IMR-90 (cell line): ENCODE results near the gene NPAS2. TPM values are rescaled to one million over a fixed set of nuclear protein-coding genes. Genes with fewer than 3 reads are reported as not detected.

Experiments
- ATAC-seq: fragments of 200-7000 bp; cut with Tn5 transposase; 2 replicates; pipeline ENCODE4 v1.9.1; 2020; ENCODE audit warnings: low read depth, mild to moderate bottlenecking, moderate library complexity
- BruUV-seq: library from RNA; stranded (reverse); fragments of 400-500 nt; replicated peaks from 2 replicates; lab custom pipeline; 2021; lab: Mats Ljungman, UMichigan
- CTCF ChIA-PET: fragments of 300-600 bp; formaldehyde crosslinking; extraction: SDS; loops from one replicate; lab custom pipeline; 2021; ENCODE audit warnings: antibody characterized with exemption; lab: Yijun Ruan, JAX
- POLR2A ChIA-PET: fragments of 300-600 bp; sonication (Branson Sonifier 250); formaldehyde crosslinking; loops from one replicate; lab custom pipeline; 2022; ENCODE audit warnings: antibody characterized with exemption; ENCODE audit not compliant: unreplicated experiment; lab: Charles Lee
- DNase-seq: peaks from one replicate; pipeline ENCODE4 v3.0.0; 2013
- H2AFZ ChIP-seq: replicated peaks from 2 replicates; pipeline ENCODE3; 2013; ENCODE audit warnings: low read length, mild to moderate bottlenecking; ENCODE audit not compliant: poor library complexity
- H2AK5ac ChIP-seq: 2 replicates; pipeline ENCODE4 v1.6.1; 2013; ENCODE audit warnings: low read depth, low read length, inconsistent platforms
- H2AK9ac ChIP-seq: replicated peaks from 2 replicates; pipeline ENCODE3; 2013; ENCODE audit warnings: mild to moderate bottlenecking, low read depth, low read length, moderate library complexity; ENCODE audit not compliant: poor library complexity
- H2BK120ac ChIP-seq: 2 replicates; pipeline ENCODE4 v1.6.1; 2013; ENCODE audit warnings: low read depth, low read length, inconsistent platforms
- H2BK15ac ChIP-seq: 3 replicates; pipeline ENCODE4 v1.6.1; 2013; ENCODE audit warnings: low read depth, low read length, inconsistent platforms
- H2BK20ac ChIP-seq: 2 replicates; pipeline ENCODE4 v1.6.1; 2013; ENCODE audit warnings: low read depth, mild to moderate bottlenecking, inconsistent platforms, low read length, moderate library complexity
- H2BK5ac ChIP-seq: 2 replicates; pipeline ENCODE4 v1.6.1; 2013; ENCODE audit warnings: mild to moderate bottlenecking, low read depth, low read length, inconsistent platforms; ENCODE audit not compliant: poor library complexity, severe bottlenecking
- H3K14ac ChIP-seq: replicated peaks from 2 replicates; pipeline ENCODE4 v1.6.1; 2013; ENCODE audit warnings: low read depth, low read length, inconsistent platforms
- H3K18ac ChIP-seq: 2 replicates; pipeline ENCODE4 v1.6.1; 2013; ENCODE audit warnings: low read depth, low read length, control low read depth
- H3K23ac ChIP-seq: 2 replicates; pipeline ENCODE4 v1.6.1; 2013; ENCODE audit warnings: low read depth, low read length, inconsistent platforms
- H3K27ac ChIP-seq: 2 replicates; pipeline ENCODE4 v1.5.1; 2013; ENCODE audit warnings: mild to moderate bottlenecking, control low read depth, low read length; ENCODE audit not compliant: insufficient read depth
- H3K27me3 ChIP-seq: 2 replicates; pipeline ENCODE4 v1.6.1; 2013; ENCODE audit warnings: low read length; ENCODE audit not compliant: control insufficient read depth, insufficient read depth
- H3K36me3 ChIP-seq: 2 replicates; pipeline ENCODE4 v1.6.1; 2013; ENCODE audit warnings: low read length, mixed read lengths; ENCODE audit not compliant: control insufficient read depth, insufficient read depth
- H3K4ac ChIP-seq: 2 replicates; pipeline ENCODE4 v1.6.1; 2013; ENCODE audit warnings: low read depth, low read length, inconsistent platforms
- H3K4me1 ChIP-seq: 2 replicates; pipeline ENCODE4 v1.6.1; 2013; ENCODE audit warnings: low read length, mixed read lengths; ENCODE audit not compliant: control insufficient read depth, insufficient read depth
- H3K4me2 ChIP-seq: 2 replicates; pipeline ENCODE4 v1.6.1; 2013; ENCODE audit warnings: low read depth, mild to moderate bottlenecking, control low read depth, low read length, moderate library complexity
- H3K4me3 ChIP-seq: 2 replicates; pipeline ENCODE4 v1.5.1; 2013; ENCODE audit warnings: low read depth, mild to moderate bottlenecking, control low read depth, low read length, moderate library complexity; ENCODE audit not compliant: insufficient read depth
- H3K56ac ChIP-seq: 2 replicates; pipeline ENCODE4 v1.6.1; 2013; ENCODE audit warnings: low read length, inconsistent platforms; ENCODE audit not compliant: insufficient read depth; ENCODE audit errors: extremely low read depth
- H3K79me1 ChIP-seq, 2 experiments: 2 replicates each; pipeline ENCODE4 v1.6.1; 2013; ENCODE audit warnings: low read length in 2 of 2, inconsistent platforms in 1 of 2, low read depth in 1 of 2
- H3K9ac ChIP-seq: 2 replicates; pipeline ENCODE4 v1.6.1; 2013; ENCODE audit warnings: low read depth, low read length, control low read depth
- H3K9me1 ChIP-seq: 2 replicates; pipeline ENCODE4 v1.6.1; 2013; ENCODE audit warnings: low read length, inconsistent platforms; ENCODE audit not compliant: insufficient read depth
- H3K9me3 ChIP-seq: 2 replicates; pipeline ENCODE4 v1.6.1; 2013; ENCODE audit warnings: low read length; ENCODE audit not compliant: control insufficient read depth, insufficient read depth
- H4K20me1 ChIP-seq: 2 replicates; pipeline ENCODE4 v1.6.1; 2013; ENCODE audit warnings: low read length, inconsistent platforms; ENCODE audit not compliant: insufficient read depth
- H4K5ac ChIP-seq: 2 replicates; pipeline ENCODE4 v1.6.1; 2013; ENCODE audit warnings: mild to moderate bottlenecking, low read depth, low read length, control low read depth
- H4K8ac ChIP-seq, 2 experiments: 2 replicates each; pipeline ENCODE4 v1.6.1; 2013; ENCODE audit warnings: low read depth in 2 of 2, low read length in 2 of 2, control low read depth in 1 of 2, inconsistent platforms in 1 of 2
- H4K91ac ChIP-seq: 2 replicates; pipeline ENCODE4 v1.6.1; 2013; ENCODE audit warnings: low read depth, low read length, inconsistent platforms; ENCODE audit not compliant: insufficient read depth
- BHLHE40 ChIP-seq: fragments of 150-350 bp; IDR thresholded peaks from 2 replicates; pipeline ENCODE4 v1.6.1; 2016; ENCODE audit warnings: mild to moderate bottlenecking, low read depth, low read length
- CEBPB ChIP-seq: IDR thresholded peaks from 2 replicates; pipeline ENCODE4 v1.6.1; 2012; ENCODE audit warnings: low read depth, low read length, improper control_type of control experiment
- CHD1 ChIP-seq: IDR thresholded peaks from 2 replicates; pipeline ENCODE4 v1.6.1; 2012; ENCODE audit warnings: low read depth, low read length, improper control_type of control experiment
- FOS ChIP-seq: fragments of 150-350 bp; IDR thresholded peaks from 2 replicates; pipeline ENCODE4 v1.6.1; 2016; ENCODE audit warnings: low read depth, low read length
- MAFK ChIP-seq: IDR thresholded peaks from 2 replicates; pipeline ENCODE4 v1.6.1; 2012; ENCODE audit warnings: low read depth, low read length, improper control_type of control experiment
- MAZ ChIP-seq: IDR thresholded peaks from 2 replicates; pipeline ENCODE4 v1.6.1; 2012; ENCODE audit warnings: low read depth, mild to moderate bottlenecking, low read length, improper control_type of control experiment, moderate library complexity, borderline replicate concordance
- MXI1 ChIP-seq: IDR thresholded peaks from 2 replicates; pipeline ENCODE4 v1.6.1; 2012; ENCODE audit warnings: low read depth, mild to moderate bottlenecking, low read length, moderate library complexity, borderline replicate concordance
- NFE2L2 ChIP-seq: fragments of 150-350 bp; IDR thresholded peaks from 2 replicates; pipeline ENCODE4 v1.6.1; 2016; ENCODE audit warnings: low read depth, mild to moderate bottlenecking, low read length
- RAD21 ChIP-seq: IDR thresholded peaks from 2 replicates; pipeline ENCODE4 v1.6.1; 2012; ENCODE audit warnings: low read length, improper control_type of control experiment
- RCOR1 ChIP-seq: IDR thresholded peaks from 2 replicates; pipeline ENCODE4 v1.6.1; 2012; ENCODE audit warnings: mild to moderate bottlenecking, low read length, improper control_type of control experiment; ENCODE audit not compliant: insufficient replicate concordance
- RFX5 ChIP-seq: IDR thresholded peaks from 2 replicates; pipeline ENCODE4 v1.8.0; 2012; ENCODE audit warnings: low read depth, mild to moderate bottlenecking, low read length, moderate library complexity
- SMC3 ChIP-seq: fragments of 150-350 bp; IDR thresholded peaks from 2 replicates; pipeline ENCODE4 v1.6.1; 2016; ENCODE audit warnings: low read depth, mild to moderate bottlenecking, antibody characterized with exemption, low read length, moderate library complexity
- USF2 ChIP-seq: fragments of 150-350 bp; IDR thresholded peaks from 2 replicates; pipeline ENCODE4 v1.6.1; 2017; ENCODE audit warnings: mild to moderate bottlenecking, antibody characterized with exemption, low read length, low read depth
- WGBS, 2 experiments: methylation state at CpG; one replicate each; pipeline versions ENCODE4 v1.1.5 to v1.1.7; 2013; ENCODE audit warnings: missing lambda C conversion rate in 2 of 2; ENCODE audit not compliant: insufficient read length in 1 of 2; ENCODE audit errors: extremely low coverage in 2 of 2; 5-methylcytosine and 5-hydroxymethylcytosine counted together
- dilution Hi-C: fragments of 300-500 bp; cut with HindIII; formaldehyde crosslinking; loops from one replicate; pipeline ENCODE4 v1.14.3; 2018; ENCODE audit warnings: low sequenced_read_pairs; ENCODE audit not compliant: unreplicated experiment
- in situ Hi-C: fragments of 300-500 bp; cut with MboI; formaldehyde crosslinking; loops from 3 replicates; pipeline ENCODE4 v1.14.3; 2019; ENCODE audit warnings: low sequenced_read_pairs, inconsistent platforms, mixed read lengths
- intact Hi-C: fragments of 100-400 bp; cut with micrococcal nuclease; formaldehyde crosslinking; loops from 2 replicates; pipeline ENCODE4 v1.10.0; 2022
- polyA plus RNA-seq, 3 experiments: library from polyadenylated mRNA; depleted of rRNA; stranded (reverse); fragments of >200 nt; gene quantifications; 2 replicates each; pipeline ENCODE4 v1.2.3, GENCODE V29; 2012; ENCODE audit warnings: low replicate concordance in 1 of 3
- total RNA-seq: library from RNA; depleted of rRNA; stranded (reverse); fragments of >200 nt; gene quantifications from 2 replicates; pipeline ENCODE4 v1.2.3, GENCODE V29; 2012

NPAS2 gene
- total and polyA plus RNA-seq, 2 of the 4 experiments (the other 2 are of a cell fraction), result 5.2 to 14.8 TPM

- POLR2A ChIA-PET, result no interaction called here
- dilution Hi-C loops (no loop called here), in situ Hi-C loops (no loop called here)
Measured at GRCh38 chr2:100977511-100977910, 157.6 kb downstream of the NPAS2 start.

More at GRCh38 chr2:100977511-100977910, 157.6 kb downstream of the NPAS2 start:
- no peak overlapping the region for H3K27ac ChIP-seq
- H2AFZ ChIP-seq, result peak overlapping the region; percentile 21
- no peaks in the 10 kb centered on the region for H3K27me3 ChIP-seq
- no peak overlapping the region for H4K8ac ChIP-seq
- H2BK5ac ChIP-seq, result no peak overlapping the region
- no peak overlapping the region for H4K5ac ChIP-seq
- 100% methylated on average over 4 of the region's 12 CpGs; no CpG with 5 or more reads in 1 of the 2 experiments for WGBS, 2 experiments
- H3K4me2 ChIP-seq, result no peak overlapping the region
- H3K4ac ChIP-seq, result no peak overlapping the region
- H2BK120ac ChIP-seq, result peak overlapping the region; percentile 18; the same call in 1 of the 2 replicates
- peak overlapping the region; percentile 17; the same call in 1 of the 2 replicates for H4K91ac ChIP-seq
- no peak overlapping the region for H2BK20ac ChIP-seq
- H3K9me3 ChIP-seq, result no peaks in the 10 kb centered on the region
- DNase-seq (no peak), ATAC-seq (no peak)
- no peak overlapping the region for H3K18ac ChIP-seq
- H3K36me3 ChIP-seq, result peaks cover 25% of the 10 kb centered on the region
- no peak for TF ChIP-seq MAFK
- no peak for TF ChIP-seq CEBPB
- TF ChIP-seq USF2, result no peak
- no peak for TF ChIP-seq RAD21
- TF ChIP-seq SMC3, result no peak
- no peak for TF ChIP-seq CHD1
- TF ChIP-seq FOS, result no peak
- TF ChIP-seq RFX5, result no peak
- no peak for TF ChIP-seq NFE2L2
- TF ChIP-seq MXI1, result no peak
- TF ChIP-seq RCOR1, result no peak
- TF ChIP-seq MAZ, result no peak
- TF ChIP-seq BHLHE40, result no peak
- CTCF ChIA-PET, result interaction anchor here (1.4 to 1.9 kb wide), 2 partner anchors 247 to 370 kb away, joined by 3 to 7 read pairs; no protein-coding TSS in a partner anchor
- H2AK9ac ChIP-seq, result peak overlapping the region; percentile 18
- peaks cover 12% of the 10 kb centered on the region; the same call in 1 of the 2 replicates for H3K9me1 ChIP-seq
- no TSS peak for BruUV-seq
- peak overlapping the region; percentile 69 for H2AK5ac ChIP-seq
- intact Hi-C loops, result no loop called here
- no peak overlapping the region for H3K4me3 ChIP-seq
- no peaks in the 10 kb centered on the region for H4K20me1 ChIP-seq
- no peaks in the 10 kb centered on the region for H3K79me1 ChIP-seq
- no peak overlapping the region for H3K56ac ChIP-seq
- H3K9ac ChIP-seq, result no peak overlapping the region
- H3K14ac ChIP-seq, result no peak overlapping the region
- no peak overlapping the region for H3K23ac ChIP-seq
- H2BK15ac ChIP-seq, result no peak overlapping the region
- H3K4me1 ChIP-seq, result peaks cover 2% of the 10 kb centered on the region
